RWPE1 (cell line): ENCODE measurements around the gene DVL2.

Source experiments
- CTCF ChIA-PET: fragments of 350-600 bp; sonication (Branson Sonifier 250); formaldehyde crosslinking; extraction: SDS; loops from one replicate; lab custom pipeline; 2021; lab: Yijun Ruan, JAX
- POLR2A ChIA-PET: fragments of 400-600 bp; formaldehyde crosslinking; extraction: SDS; loops from one replicate; lab custom pipeline; 2020; ENCODE audit warnings: antibody characterized with exemption; ENCODE audit not compliant: low non-redundant PET; lab: Yijun Ruan, JAX
- DNase-seq: peaks from one replicate; pipeline ENCODE4 v3.0.0; 2012; ENCODE audit warnings: low spot score
- H3K27ac ChIP-seq: fragments of 450-650 bp; 2 replicates; pipeline ENCODE4 v1.5.1; 2017
- TF ChIP-seq, protein P1 (sequence below): fragments of 450-650 bp; conservative IDR thresholded peaks from 2 replicates; pipeline ENCODE4 v1.5.1; 2017; ENCODE audit warnings: low read depth, mild to moderate bottlenecking

Gene DVL2

DNA sequence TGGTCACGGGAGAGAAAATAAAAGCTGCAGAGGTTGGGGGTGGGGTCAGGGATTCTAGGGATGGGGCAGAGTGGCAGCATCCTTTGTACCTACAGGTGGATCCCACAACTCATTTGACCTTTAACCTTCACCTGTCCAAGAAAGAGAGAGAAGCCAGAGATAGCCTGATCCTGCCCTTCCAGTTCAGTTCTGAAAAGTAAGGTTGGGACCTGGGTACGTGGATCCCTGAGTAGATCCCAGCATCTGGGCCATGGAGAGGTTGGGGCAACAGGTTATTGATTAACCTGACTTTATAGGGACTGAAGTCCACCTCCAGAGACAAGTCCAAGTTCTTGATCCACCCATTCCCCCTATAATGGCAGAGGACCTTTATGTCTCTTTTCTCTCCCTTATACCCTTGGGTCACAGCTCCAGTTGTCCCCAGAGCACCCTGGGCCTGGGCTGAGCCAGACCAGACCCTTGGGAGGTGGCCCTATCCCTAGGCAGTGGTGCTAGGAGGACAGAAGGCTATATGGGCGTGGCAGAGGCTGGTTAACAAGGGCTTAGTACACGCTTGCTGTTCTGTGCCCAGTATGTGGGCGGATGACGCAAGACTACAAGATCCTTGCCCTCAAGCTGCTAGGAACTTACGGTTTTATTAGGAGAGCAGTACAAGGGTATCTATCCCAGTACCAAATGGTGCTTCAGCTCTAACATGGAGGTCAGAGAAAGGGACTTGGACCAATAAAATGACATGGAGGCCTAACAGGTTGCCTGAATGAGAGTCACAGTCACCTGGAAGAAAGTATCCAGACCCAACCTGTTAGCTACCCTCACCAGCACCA, 24.6 kb upstream of the DVL2 start:
- DNase-seq = peak; percentile 39
- TF ChIP-seq, protein P1, sequence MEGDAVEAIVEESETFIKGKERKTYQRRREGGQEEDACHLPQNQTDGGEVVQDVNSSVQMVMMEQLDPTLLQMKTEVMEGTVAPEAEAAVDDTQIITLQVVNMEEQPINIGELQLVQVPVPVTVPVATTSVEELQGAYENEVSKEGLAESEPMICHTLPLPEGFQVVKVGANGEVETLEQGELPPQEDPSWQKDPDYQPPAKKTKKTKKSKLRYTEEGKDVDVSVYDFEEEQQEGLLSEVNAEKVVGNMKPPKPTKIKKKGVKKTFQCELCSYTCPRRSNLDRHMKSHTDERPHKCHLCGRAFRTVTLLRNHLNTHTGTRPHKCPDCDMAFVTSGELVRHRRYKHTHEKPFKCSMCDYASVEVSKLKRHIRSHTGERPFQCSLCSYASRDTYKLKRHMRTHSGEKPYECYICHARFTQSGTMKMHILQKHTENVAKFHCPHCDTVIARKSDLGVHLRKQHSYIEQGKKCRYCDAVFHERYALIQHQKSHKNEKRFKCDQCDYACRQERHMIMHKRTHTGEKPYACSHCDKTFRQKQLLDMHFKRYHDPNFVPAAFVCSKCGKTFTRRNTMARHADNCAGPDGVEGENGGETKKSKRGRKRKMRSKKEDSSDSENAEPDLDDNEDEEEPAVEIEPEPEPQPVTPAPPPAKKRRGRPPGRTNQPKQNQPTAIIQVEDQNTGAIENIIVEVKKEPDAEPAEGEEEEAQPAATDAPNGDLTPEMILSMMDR = no peak
- peak overlapping the region; percentile 79 for H3K27ac ChIP-seq
- POLR2A ChIA-PET = interaction anchor here (0.5 kb wide), 1 partner anchor 22 kb away, joined by 5 read pairs; the partner anchor contains the start of gene SLC2A4
- CTCF ChIA-PET = interaction anchor here (0.7 to 1.0 kb wide), 2 partner anchors 25 to 37 kb away, joined by 3 to 7 read pairs; partner anchors contain the start of gene DVL2

DNA sequence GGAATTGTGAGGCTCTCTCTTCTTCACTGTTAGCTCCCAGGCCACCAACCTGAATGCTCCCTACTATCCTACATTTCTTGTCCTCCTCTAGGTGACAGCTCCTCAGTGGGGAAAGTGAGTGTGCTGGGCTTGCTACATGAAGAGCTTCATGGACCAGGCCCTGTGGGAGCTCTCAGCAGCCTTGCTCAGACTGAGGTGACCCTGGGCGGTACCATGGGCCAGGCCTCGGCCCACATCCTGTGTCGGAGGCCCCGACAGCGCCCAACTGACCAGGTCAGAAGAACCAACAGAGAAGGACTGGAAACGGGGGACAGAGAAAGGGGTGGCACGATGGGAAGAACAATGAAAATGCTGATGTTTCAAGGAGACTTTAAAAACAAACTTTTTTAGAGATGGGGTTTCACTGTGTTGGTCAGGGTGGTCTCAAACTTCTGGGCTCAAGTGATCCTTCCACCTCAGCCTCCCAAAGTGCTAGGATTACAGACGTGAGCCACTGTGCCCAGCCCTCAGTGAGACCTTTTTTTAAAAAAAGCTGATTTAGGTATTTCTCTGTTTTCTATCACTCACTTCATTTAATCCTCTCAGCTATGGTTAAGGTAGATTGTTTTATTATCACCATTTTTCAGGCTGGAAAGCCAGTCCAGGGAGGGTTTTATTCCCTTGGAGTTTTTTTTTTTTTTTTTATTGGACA, 22.6 kb upstream of the DVL2 start:
- peak overlapping the region; percentile 79 for H3K27ac ChIP-seq
- no peak for DNase-seq
- TF ChIP-seq, protein P1 = no peak
- CTCF ChIA-PET = interaction anchor here (0.6 kb wide), 1 partner anchor 8 kb away, joined by 7 read pairs; no protein-coding TSS in a partner anchor
- POLR2A ChIA-PET = interaction anchor here (0.6 to 0.7 kb wide), 2 partner anchors 14 to 317 kb away, joined by 3 to 4 read pairs; partner anchors contain the start of gene GABARAP

DNA sequence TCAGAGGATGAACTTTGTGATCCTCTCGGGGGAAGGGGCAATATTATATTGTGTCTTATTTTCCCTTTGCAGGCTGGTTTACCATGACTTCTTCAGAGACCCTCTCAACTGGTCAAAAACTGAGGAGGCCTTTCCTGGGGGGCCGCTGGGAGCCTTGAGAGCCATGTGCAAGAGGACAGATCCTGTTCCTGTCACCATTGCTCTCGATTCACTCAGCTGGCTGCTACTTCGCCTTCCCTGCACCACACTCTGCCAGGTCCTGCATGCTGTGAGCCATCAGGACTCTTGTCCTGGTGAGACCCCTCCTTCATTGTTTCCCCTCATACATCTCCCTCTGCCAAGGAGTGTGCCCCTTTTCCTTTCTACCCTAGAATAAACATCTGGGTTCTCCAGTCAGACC, 20.2 kb upstream of the DVL2 start:
- CTCF ChIA-PET = no interaction called here
- POLR2A ChIA-PET = no interaction called here
- H3K27ac ChIP-seq = no peak overlapping the region
- DNase-seq = no peak
- TF ChIP-seq, protein P1 = no peak

DNA sequence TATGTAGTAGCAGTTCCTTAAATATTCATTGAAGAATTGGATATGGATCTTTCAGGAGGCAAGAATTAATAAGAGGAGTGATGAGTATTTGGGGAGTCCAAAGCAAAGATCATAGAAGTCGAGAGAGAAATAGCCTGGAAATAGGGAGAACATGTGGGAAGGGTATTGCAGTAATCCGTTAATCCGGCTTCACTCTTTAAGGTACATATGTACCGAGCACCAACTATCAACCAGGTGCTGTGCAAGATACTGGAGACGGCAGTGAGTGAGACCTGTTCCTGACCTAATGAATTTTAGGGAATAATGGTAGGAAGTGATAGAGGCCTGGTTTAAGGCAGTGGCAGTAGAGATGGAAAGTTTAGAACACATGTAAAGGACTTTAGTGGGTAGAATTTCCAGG, 18.8 kb upstream of the DVL2 start:
- ChIA-PET POLR2A (no interaction called here), CTCF (no interaction called here)
- no peak for DNase-seq
- peak overlapping the region; percentile 98 for H3K27ac ChIP-seq
- TF ChIP-seq, protein P1 = no peak

DNA sequence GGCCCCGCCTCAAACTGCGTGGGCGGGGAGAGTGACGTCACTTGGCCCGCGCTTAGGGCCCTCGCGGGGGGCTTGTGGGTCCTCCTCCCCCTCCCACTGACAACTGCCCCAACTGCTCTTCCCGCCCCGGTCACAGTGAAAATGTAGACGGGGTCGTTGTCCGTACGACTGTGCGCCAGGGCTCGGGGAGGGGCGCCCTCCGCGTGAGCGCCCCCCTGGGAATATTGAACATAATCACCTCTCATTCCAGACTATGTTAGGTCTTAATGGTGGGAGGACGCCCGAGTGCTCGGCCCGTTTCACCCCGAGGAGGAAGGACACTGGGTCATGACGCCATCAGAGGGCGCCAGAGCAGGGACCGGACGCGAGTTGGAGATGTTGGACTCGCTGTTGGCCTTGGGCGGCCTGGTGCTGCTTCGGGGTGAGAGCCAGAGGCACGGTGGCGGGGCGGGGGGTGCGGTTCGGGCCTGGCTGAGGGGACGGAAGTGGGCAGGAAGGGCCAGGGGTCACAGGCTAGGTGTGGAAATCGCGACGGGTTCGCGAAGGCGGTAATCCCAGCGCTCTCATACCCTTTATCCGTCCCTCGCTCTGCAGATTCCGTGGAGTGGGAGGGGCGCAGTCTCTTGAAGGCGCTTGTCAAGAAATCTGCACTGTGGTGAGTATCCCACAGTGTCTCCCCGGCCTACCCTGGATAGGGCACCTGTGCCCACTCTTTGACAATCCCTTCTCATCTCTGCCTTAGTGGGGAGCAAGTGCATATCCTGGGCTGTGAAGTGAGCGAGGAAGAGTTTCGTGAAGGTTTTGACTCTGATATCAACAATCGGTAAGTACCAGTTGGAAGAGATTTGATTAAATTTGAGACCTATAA, 18.1 kb upstream of the DVL2 start, which contains the start of gene ELP5:
Gene ELP5 (plus strand): TSS at position 40 of the 868 bp plus-strand sequence. CDS start 336 bp downstream, at position 376.
- TF ChIP-seq, protein P1 = peak; percentile 44
- ChIA-PET CTCF (interaction anchor here (1.1 kb wide), 1 partner anchor 13 kb away, joined by 9 read pairs; the partner anchor contains the start of gene PHF23), POLR2A (no interaction called here)
- H3K27ac ChIP-seq = peak within 1 kb of the TSS; percentile 98
- peak; percentile 96 for DNase-seq
